Measurements from ENCODE around the gene TAPBP.

GRCh38 chr6:33272275-33273128 lies 41.4 kb downstream of the TAPBP start:
- TF ChIP-seq CTCF (IDR thresholded peaks at IDR 0.05 in 8 of 11, conservative IDR thresholded peaks at IDR 0.05 in 3 of 11): no peak
- TF ChIP-seq POLR2AphosphoS5 (IDR thresholded peaks at IDR 0.05): no peak

All from spleen (tissue), 7 donors.